ENCODE data around the gene NCBP3.
A peak's percentile ranks its signal among the peaks of the same experiment; 100 is the strongest.

The NCBP3 gene

DNA sequence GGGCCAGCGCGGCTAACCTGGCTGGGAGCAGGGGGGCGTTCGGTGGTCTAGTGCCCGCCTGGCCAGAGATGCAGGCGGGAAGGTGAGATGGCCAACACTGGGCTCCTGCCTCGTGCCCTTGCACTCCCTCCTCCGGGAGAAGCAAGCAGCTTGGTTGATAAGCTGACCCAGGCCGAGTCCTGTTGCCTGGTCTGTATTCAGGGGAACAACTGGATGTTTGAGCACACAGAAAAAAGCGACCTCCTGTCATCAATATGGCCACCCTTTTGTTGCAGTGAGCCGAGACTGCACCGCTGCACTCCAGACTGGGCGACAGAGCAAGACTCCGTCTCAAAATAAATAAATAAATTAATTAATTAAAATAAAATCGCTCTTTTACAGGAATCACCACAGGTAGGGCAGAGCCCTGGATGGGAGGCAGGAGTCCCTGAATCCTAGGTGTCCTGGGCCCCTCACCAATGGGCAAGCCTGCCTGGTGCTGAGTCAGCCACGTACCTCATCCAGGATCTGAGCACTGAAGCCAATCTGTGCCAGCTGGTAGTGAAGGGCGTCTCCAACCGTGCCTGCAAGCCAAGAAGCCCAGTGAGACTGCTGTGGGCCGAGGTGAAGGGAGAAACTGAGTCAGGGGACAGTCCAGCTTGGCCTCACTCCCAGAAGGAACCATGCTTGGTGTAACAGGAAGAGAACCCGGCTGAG lies 90.6 kb downstream of the NCBP3 start:
- Histone ChIP-seq H3K18ac (ENCODE audit: low read length) (peak overlapping the region; percentile 89), H3K79me1 (ENCODE audit: low read depth, low read length) (peaks cover 2% of the 10 kb centered on the region), H2AK5ac (ENCODE audit: low read depth, low read length) (peak overlapping the region; percentile 9), H2BK120ac (ENCODE audit: low read depth, low read length) (no peak overlapping the region), H4K91ac (ENCODE audit: low read depth, low read length, poor library complexity) (no peak overlapping the region), H2AFZ (ENCODE audit: low read length) (peak overlapping the region; percentile 82), H3K27ac (replicated peaks; ENCODE audit: low read length) (no peak overlapping the region), H3K9ac (ENCODE audit: low read depth, low read length, poor library complexity) (peak overlapping the region; percentile 77), H3K4me2 (ENCODE audit: insufficient read depth, low read length, poor library complexity, severe bottlenecking) (peak overlapping the region; percentile 73), H3K23ac (ENCODE audit: low read depth, low read length, poor library complexity) (peak overlapping the region; percentile 99), H4K8ac (ENCODE audit: low read depth, low read length) (peak overlapping the region; percentile 43), H2BK15ac (ENCODE audit: low read length) (peak overlapping the region; percentile 89), H3K4me1 (ENCODE audit: control insufficient read depth in 2 of 2, insufficient read depth in 1 of 2, low read depth in 1 of 2, low read length in 2 of 2) (no peaks in the 10 kb centered on the region), H2BK5ac (ENCODE audit: low read length) (peak overlapping the region; percentile 39), H3K27me3 (ENCODE audit: control insufficient read depth in 3 of 3, insufficient read depth in 3 of 3, low read depth in 1 of 3, low read length in 3 of 3) (peaks cover 0 to 29% (median 2%) of the 10 kb centered on the region in 3 experiments), H3K9me3 (replicated peaks in 1 of 2; ENCODE audit: control insufficient read depth in 2 of 2, insufficient read depth in 1 of 2, low read depth in 1 of 2, low read length in 2 of 2) (peaks cover 0 to 9% of the 10 kb centered on the region in 2 donors), H2BK12ac (ENCODE audit: low read length) (no peak overlapping the region), H3K14ac (ENCODE audit: low read length) (no peak overlapping the region), H3K36me3 (replicated peaks in 1 of 2; ENCODE audit: control insufficient read depth in 2 of 2, insufficient read depth in 2 of 2, low read length in 2 of 2) (no peaks in the 10 kb centered on the region), H3K4ac (ENCODE audit: low read length) (no peak overlapping the region), H3K4me3 (ENCODE audit: low read length in 2 of 2) (peak overlapping the region in 1 of 2 donors; percentile 76)
- no CpG with 5 or more reads among the region's 20 CpGs for WGBS, 2 donors (ENCODE audit: extremely low coverage in 2 of 2, insufficient read length in 2 of 2, insufficient replicate concordance in 1 of 2)
- DNase-seq (ENCODE audit: low spot score) = no peak

GRCh38 chr17:3754458-3755334 lies 91.3 kb downstream of the NCBP3 start:
- H3K79me1 ChIP-seq (ENCODE audit: low read depth, low read length) = peaks cover 2% of the 10 kb centered on the region
- no peaks in the 10 kb centered on the region for H3K36me3 ChIP-seq (replicated peaks in 1 of 2; ENCODE audit: control insufficient read depth in 2 of 2, insufficient read depth in 2 of 2, low read length in 2 of 2)
- no peak overlapping the region for H4K8ac ChIP-seq (ENCODE audit: low read depth, low read length)
- no peaks in the 10 kb centered on the region for H3K4me1 ChIP-seq (ENCODE audit: control insufficient read depth in 2 of 2, insufficient read depth in 1 of 2, low read depth in 1 of 2, low read length in 2 of 2)
- peaks cover 0 to 5% of the 10 kb centered on the region in 2 donors for H3K9me3 ChIP-seq (replicated peaks in 1 of 2; ENCODE audit: control insufficient read depth in 2 of 2, insufficient read depth in 1 of 2, low read depth in 1 of 2, low read length in 2 of 2)
- H3K27ac ChIP-seq (replicated peaks; ENCODE audit: low read length) = no peak overlapping the region
- no peak overlapping the region for H2AK5ac ChIP-seq (ENCODE audit: low read depth, low read length)
- peaks cover 0 to 34% (median 2%) of the 10 kb centered on the region in 3 experiments for H3K27me3 ChIP-seq (ENCODE audit: control insufficient read depth in 3 of 3, insufficient read depth in 3 of 3, low read depth in 1 of 3, low read length in 3 of 3)
- H2BK5ac ChIP-seq (ENCODE audit: low read length) = peak overlapping the region; percentile 39
- peak overlapping the region; percentile 99 for H3K23ac ChIP-seq (ENCODE audit: low read depth, low read length, poor library complexity)
- peak overlapping the region; percentile 3 for H3K14ac ChIP-seq (ENCODE audit: low read length)
- H4K91ac ChIP-seq (ENCODE audit: low read depth, low read length, poor library complexity) = no peak overlapping the region
- WGBS, 2 donors (ENCODE audit: extremely low coverage in 2 of 2, insufficient read length in 2 of 2, insufficient replicate concordance in 1 of 2) = no CpG with 5 or more reads among the region's 56 CpGs
- H3K4ac ChIP-seq (ENCODE audit: low read length) = no peak overlapping the region
- H3K9ac ChIP-seq (ENCODE audit: low read depth, low read length, poor library complexity) = peak overlapping the region; percentile 77
- H3K4me3 ChIP-seq (ENCODE audit: low read length in 2 of 2) = peak overlapping the region in 1 of 2 donors; percentile 76
- no peak overlapping the region for H2BK120ac ChIP-seq (ENCODE audit: low read depth, low read length)
- DNase-seq (ENCODE audit: low spot score) = peak; percentile 58
- H2BK12ac ChIP-seq (ENCODE audit: low read length) = no peak overlapping the region
- peak overlapping the region; percentile 73 for H3K4me2 ChIP-seq (ENCODE audit: insufficient read depth, low read length, poor library complexity, severe bottlenecking)
- H3K18ac ChIP-seq (ENCODE audit: low read length) = peak overlapping the region; percentile 89
- peak overlapping the region; percentile 89 for H2BK15ac ChIP-seq (ENCODE audit: low read length)
- H2AFZ ChIP-seq (ENCODE audit: low read length) = peak overlapping the region; percentile 82

DNA sequence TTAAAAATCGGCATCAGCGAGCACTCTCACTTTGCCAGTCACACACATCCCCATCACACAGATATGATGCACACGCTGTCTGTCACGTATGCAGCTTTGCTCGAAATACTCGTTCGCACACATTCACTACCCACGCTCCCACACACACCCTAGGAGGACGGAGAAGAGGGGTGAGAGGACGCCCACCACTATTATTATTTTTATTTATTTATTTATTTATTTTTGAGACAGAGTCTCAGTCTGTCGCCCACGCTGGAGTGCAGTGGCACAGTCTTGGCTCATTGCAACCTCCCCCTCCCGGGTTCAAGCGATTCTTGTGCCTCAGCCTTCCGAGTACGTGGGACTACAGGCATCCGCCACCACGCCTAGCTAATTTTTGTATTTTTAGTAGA lies 92.0 kb downstream of the NCBP3 start:
- no peak overlapping the region for H3K18ac ChIP-seq (ENCODE audit: low read length)
- H3K4me3 ChIP-seq (ENCODE audit: low read length in 2 of 2) = no peak overlapping the region
- no peak overlapping the region for H3K9ac ChIP-seq (ENCODE audit: low read depth, low read length, poor library complexity)
- H3K4me1 ChIP-seq (ENCODE audit: control insufficient read depth in 2 of 2, insufficient read depth in 1 of 2, low read depth in 1 of 2, low read length in 2 of 2) = no peaks in the 10 kb centered on the region
- H3K27me3 ChIP-seq (ENCODE audit: control insufficient read depth in 3 of 3, insufficient read depth in 3 of 3, low read depth in 1 of 3, low read length in 3 of 3) = peaks cover 0 to 34% (median 2%) of the 10 kb centered on the region in 3 experiments
- no peak overlapping the region for H3K14ac ChIP-seq (ENCODE audit: low read length)
- H3K4ac ChIP-seq (ENCODE audit: low read length) = no peak overlapping the region
- no peaks in the 10 kb centered on the region for H3K9me3 ChIP-seq (replicated peaks in 1 of 2; ENCODE audit: control insufficient read depth in 2 of 2, insufficient read depth in 1 of 2, low read depth in 1 of 2, low read length in 2 of 2)
- no peak overlapping the region for H2BK120ac ChIP-seq (ENCODE audit: low read depth, low read length)
- H2AK5ac ChIP-seq (ENCODE audit: low read depth, low read length) = no peak overlapping the region
- H3K79me1 ChIP-seq (ENCODE audit: low read depth, low read length) = peaks cover 2% of the 10 kb centered on the region
- no peak overlapping the region for H2BK12ac ChIP-seq (ENCODE audit: low read length)
- no peak overlapping the region for H2BK15ac ChIP-seq (ENCODE audit: low read length)
- H2AFZ ChIP-seq (ENCODE audit: low read length) = no peak overlapping the region
- H4K8ac ChIP-seq (ENCODE audit: low read depth, low read length) = no peak overlapping the region
- H3K27ac ChIP-seq (replicated peaks; ENCODE audit: low read length) = no peak overlapping the region
- no CpG with 5 or more reads among the region's 18 CpGs for WGBS, 2 donors (ENCODE audit: extremely low coverage in 2 of 2, insufficient read length in 2 of 2, insufficient replicate concordance in 1 of 2)
- H2BK5ac ChIP-seq (ENCODE audit: low read length) = no peak overlapping the region
- peak overlapping the region; percentile 14 for H3K4me2 ChIP-seq (ENCODE audit: insufficient read depth, low read length, poor library complexity, severe bottlenecking)
- DNase-seq (ENCODE audit: low spot score) = no peak
- H3K36me3 ChIP-seq (replicated peaks in 1 of 2; ENCODE audit: control insufficient read depth in 2 of 2, insufficient read depth in 2 of 2, low read length in 2 of 2) = no peaks in the 10 kb centered on the region
- peak overlapping the region; percentile 83 for H3K23ac ChIP-seq (ENCODE audit: low read depth, low read length, poor library complexity)
- H4K91ac ChIP-seq (ENCODE audit: low read depth, low read length, poor library complexity) = no peak overlapping the region

DNA sequence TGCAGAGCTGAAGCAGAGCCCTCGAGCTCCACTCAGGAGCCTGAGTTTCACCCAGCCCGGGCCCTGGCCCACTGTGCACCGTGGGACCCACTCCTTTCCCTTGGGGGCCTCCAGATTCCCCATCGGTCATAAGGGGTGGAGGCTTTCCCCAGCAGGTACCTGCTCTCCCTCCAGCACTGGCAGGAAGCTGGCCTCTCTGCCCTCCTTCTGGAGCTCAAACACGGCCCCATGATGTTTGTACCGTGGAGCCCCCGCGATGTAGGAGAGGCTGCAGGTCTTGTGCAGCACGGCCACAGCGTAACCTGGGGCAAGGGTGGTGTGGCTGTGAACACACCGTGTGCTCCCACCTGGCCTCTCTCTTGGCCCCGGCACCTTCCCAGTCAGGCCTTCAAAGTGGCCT lies 92.4 kb downstream of the NCBP3 start:
- Histone ChIP-seq H2BK5ac (ENCODE audit: low read length) (no peak overlapping the region), H3K23ac (ENCODE audit: low read depth, low read length, poor library complexity) (peak overlapping the region; percentile 83), H2AK5ac (ENCODE audit: low read depth, low read length) (no peak overlapping the region), H4K91ac (ENCODE audit: low read depth, low read length, poor library complexity) (no peak overlapping the region), H3K9ac (ENCODE audit: low read depth, low read length, poor library complexity) (no peak overlapping the region), H3K14ac (ENCODE audit: low read length) (peak overlapping the region; percentile 95), H2AFZ (ENCODE audit: low read length) (peak overlapping the region; percentile 13), H3K4me3 (ENCODE audit: low read length in 2 of 2) (no peak overlapping the region), H4K8ac (ENCODE audit: low read depth, low read length) (no peak overlapping the region), H3K4ac (ENCODE audit: low read length) (no peak overlapping the region), H3K27me3 (ENCODE audit: control insufficient read depth in 3 of 3, insufficient read depth in 3 of 3, low read depth in 1 of 3, low read length in 3 of 3) (peaks cover 0 to 34% (median 2%) of the 10 kb centered on the region in 3 experiments), H3K27ac (replicated peaks; ENCODE audit: low read length) (no peak overlapping the region), H2BK120ac (ENCODE audit: low read depth, low read length) (no peak overlapping the region), H3K4me1 (ENCODE audit: control insufficient read depth in 2 of 2, insufficient read depth in 1 of 2, low read depth in 1 of 2, low read length in 2 of 2) (no peaks in the 10 kb centered on the region), H3K79me1 (ENCODE audit: low read depth, low read length) (peaks cover 2% of the 10 kb centered on the region), H2BK12ac (ENCODE audit: low read length) (peak overlapping the region; percentile 16), H3K36me3 (replicated peaks in 1 of 2; ENCODE audit: control insufficient read depth in 2 of 2, insufficient read depth in 2 of 2, low read length in 2 of 2) (no peaks in the 10 kb centered on the region), H2BK15ac (ENCODE audit: low read length) (peak overlapping the region; percentile 71), H3K4me2 (ENCODE audit: insufficient read depth, low read length, poor library complexity, severe bottlenecking) (no peak overlapping the region), H3K18ac (ENCODE audit: low read length) (peak overlapping the region; percentile 80), H3K9me3 (replicated peaks in 1 of 2; ENCODE audit: control insufficient read depth in 2 of 2, insufficient read depth in 1 of 2, low read depth in 1 of 2, low read length in 2 of 2) (no peaks in the 10 kb centered on the region)
- no CpG with 5 or more reads among the region's 12 CpGs for WGBS, 2 donors (ENCODE audit: extremely low coverage in 2 of 2, insufficient read length in 2 of 2, insufficient replicate concordance in 1 of 2)
- no peak for DNase-seq (ENCODE audit: low spot score)
